ENCODE data around the gene C11orf86.
"Not testable (repeated sequence)": the region's sequence is repeated elsewhere in the genome, so short reads cannot be mapped to it uniquely, and the experiment has no call there.

Gene C11orf86

GRCh38 chr11:66992041-66992440, 16.9 kb downstream of the C11orf86 start:
- no peak for DNase-seq

GRCh38 chr11:66996609-66997273, 21.6 kb downstream of the C11orf86 start:
- DNase-seq: no peak

GRCh38 chr11:66999555-66999954, 24.5 kb downstream of the C11orf86 start:
- DNase-seq: no peak

GRCh38 chr11:67001332-67001731, 26.2 kb downstream of the C11orf86 start:
- DNase-seq: no peak

- DNase-seq: no peak
Measured at GRCh38 chr11:67002297-67002913, 27.3 kb downstream of the C11orf86 start.

GRCh38 chr11:67002921-67003411, 27.9 kb downstream of the C11orf86 start:
- DNase-seq: no peak

- not testable (repeated sequence) for DNase-seq
Measured at GRCh38 chr11:67005200-67005599, 30.1 kb downstream of the C11orf86 start.

- no peak for DNase-seq
Measured at GRCh38 chr11:67006029-67006884, 31.2 kb downstream of the C11orf86 start.

GRCh38 chr11:67007126-67007525, 32.0 kb downstream of the C11orf86 start:
- no peak for DNase-seq

GRCh38 chr11:67010296-67010905, 35.3 kb downstream of the C11orf86 start:
- no peak for DNase-seq

GRCh38 chr11:67013511-67014045, 38.5 kb downstream of the C11orf86 start:
- no peak for DNase-seq

GRCh38 chr11:67014343-67014742, 39.2 kb downstream of the C11orf86 start:
- DNase-seq: no peak

- no peak for DNase-seq
Measured at GRCh38 chr11:67015048-67015447, 39.9 kb downstream of the C11orf86 start.

- no peak for DNase-seq
Measured at GRCh38 chr11:67016550-67016949, 41.4 kb downstream of the C11orf86 start.

- DNase-seq: no peak
Measured at GRCh38 chr11:67020949-67021348, 45.8 kb downstream of the C11orf86 start.

GRCh38 chr11:67022341-67022933, 47.3 kb downstream of the C11orf86 start:
- DNase-seq: no peak

- DNase-seq: no peak
Measured at GRCh38 chr11:67022961-67023956, 48.2 kb downstream of the C11orf86 start, which contains the start of gene SYT12. TSS of gene SYT12 (plus strand) at chr11:67023134. CDS start at chr11:67030145, 7,011 bp downstream.

GRCh38 chr11:67023957-67024353, 48.9 kb downstream of the C11orf86 start:
- no peak for DNase-seq

GRCh38 chr11:67024410-67024809, 49.3 kb downstream of the C11orf86 start:
- peak; percentile 20 for DNase-seq

- no peak for DNase-seq
Measured at GRCh38 chr11:67024966-67025365, 49.9 kb downstream of the C11orf86 start.

- DNase-seq: no peak
Measured at GRCh38 chr11:67025750-67026149, 50.6 kb downstream of the C11orf86 start.
